ENCODE data around the gene TMEM176A.

GRCh38 chr7:150781961-150782360 lies 18.6 kb upstream of the TMEM176A start:
- TF ChIP-seq SUZ12 (IDR thresholded peaks at IDR 0.05) (no peak), FOXK2 (IDR thresholded peaks at IDR 0.05) (no peak), FOXA1 (IDR thresholded peaks at IDR 0.05) (no peak), BHLHE40 (IDR thresholded peaks at IDR 0.05; ENCODE audit: borderline replicate concordance) (no peak), ELF4 (IDR thresholded peaks at IDR 0.05) (no peak), ARNT (IDR thresholded peaks at IDR 0.05) (no peak), LEF1 (IDR thresholded peaks at IDR 0.05; ENCODE audit: borderline replicate concordance) (no peak), TARDBP (IDR thresholded peaks at IDR 0.05) (no peak), SP1 (IDR thresholded peaks at IDR 0.05) (no peak)
- TF ChIP-seq, protein P1, sequence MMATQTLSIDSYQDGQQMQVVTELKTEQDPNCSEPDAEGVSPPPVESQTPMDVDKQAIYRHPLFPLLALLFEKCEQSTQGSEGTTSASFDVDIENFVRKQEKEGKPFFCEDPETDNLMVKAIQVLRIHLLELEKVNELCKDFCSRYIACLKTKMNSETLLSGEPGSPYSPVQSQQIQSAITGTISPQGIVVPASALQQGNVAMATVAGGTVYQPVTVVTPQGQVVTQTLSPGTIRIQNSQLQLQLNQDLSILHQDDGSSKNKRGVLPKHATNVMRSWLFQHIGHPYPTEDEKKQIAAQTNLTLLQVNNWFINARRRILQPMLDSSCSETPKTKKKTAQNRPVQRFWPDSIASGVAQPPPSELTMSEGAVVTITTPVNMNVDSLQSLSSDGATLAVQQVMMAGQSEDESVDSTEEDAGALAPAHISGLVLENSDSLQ (IDR thresholded peaks at IDR 0.05) = no peak
